Eye (tissue), 1 donor: ENCODE results near the gene TMEM161B.
"Not testable (repeated sequence)": the region's sequence is repeated elsewhere in the genome, so short reads cannot be mapped to it uniquely, and the experiment has no call there.

ENCODE experiments used
- DNase-seq: peaks from one replicate; pipeline ENCODE4 v3.0.0-alpha.2; 2015

TMEM161B gene

DNA sequence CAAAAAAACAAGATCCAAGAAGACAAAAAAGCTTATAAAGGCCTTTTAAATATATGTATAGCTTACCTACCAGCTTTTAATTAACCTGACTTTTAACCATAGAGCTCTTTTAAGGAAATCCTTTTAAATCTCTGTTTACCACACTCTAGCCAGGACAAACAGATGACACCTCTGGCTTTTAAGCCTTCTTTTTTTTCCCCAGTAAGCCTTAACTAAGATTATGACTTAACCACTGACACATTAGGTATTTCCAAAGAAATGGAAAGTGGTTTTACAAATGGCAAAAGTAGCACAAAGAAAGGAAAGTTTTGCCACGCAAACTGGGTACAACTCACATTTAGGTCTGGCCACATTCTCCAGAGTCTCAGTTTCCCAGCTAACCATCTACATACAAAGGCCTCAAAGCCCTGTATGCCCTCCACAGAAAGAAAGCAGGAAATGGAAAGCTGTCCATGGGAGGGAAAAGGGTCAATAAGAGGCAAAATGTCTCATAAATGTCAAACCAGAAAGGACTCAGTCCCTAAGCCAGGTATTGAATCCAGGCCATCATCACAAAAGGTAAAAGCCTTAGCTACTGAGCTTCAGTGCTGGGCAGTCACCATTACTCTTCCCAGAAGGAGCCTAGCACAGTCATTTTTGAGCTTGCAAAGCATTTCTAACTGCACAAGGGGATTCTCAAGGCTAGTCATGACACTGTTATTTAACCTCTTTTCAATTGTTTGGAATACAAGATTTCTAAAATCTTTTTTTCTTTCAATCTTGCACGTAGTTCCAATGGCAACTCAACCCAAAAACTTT, 19.7 kb downstream of the TMEM161B start:
- DNase-seq = no peak

DNA sequence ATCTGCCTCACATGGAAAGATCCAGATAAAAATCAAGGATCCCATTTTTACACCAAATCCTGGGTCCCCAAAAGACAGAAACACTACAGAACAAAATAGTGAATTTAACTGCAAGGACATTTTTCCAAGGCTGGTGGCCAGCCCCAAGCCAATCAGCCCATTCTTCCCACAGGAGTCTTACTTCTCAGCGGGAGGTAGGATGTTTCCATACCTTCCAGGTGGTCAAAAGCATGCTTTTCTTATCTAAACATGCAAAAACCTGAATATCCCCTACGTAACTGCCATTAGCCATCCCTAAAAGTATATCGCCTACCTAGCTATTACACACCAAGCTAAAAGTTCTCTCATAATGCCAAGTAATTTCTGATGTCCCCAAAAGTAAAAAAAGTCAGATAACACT, 20.6 kb downstream of the TMEM161B start:
- no peak for DNase-seq

DNA sequence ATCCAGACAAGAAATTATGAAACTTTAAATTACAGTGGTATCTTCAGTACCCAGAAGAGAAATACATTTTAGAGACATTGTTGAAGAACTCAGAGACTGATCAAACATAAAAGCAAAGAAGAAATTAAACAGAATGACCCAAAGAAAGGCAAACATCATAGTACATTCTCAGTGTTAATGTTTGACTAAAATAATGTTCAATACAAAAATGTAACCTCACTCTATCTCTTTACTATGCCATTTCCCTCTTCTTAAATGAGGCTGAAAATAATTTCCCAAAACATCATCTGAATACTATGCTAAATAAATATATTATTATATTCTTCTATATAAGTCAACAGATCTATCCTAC, 22.8 kb downstream of the TMEM161B start:
- no peak for DNase-seq

DNA sequence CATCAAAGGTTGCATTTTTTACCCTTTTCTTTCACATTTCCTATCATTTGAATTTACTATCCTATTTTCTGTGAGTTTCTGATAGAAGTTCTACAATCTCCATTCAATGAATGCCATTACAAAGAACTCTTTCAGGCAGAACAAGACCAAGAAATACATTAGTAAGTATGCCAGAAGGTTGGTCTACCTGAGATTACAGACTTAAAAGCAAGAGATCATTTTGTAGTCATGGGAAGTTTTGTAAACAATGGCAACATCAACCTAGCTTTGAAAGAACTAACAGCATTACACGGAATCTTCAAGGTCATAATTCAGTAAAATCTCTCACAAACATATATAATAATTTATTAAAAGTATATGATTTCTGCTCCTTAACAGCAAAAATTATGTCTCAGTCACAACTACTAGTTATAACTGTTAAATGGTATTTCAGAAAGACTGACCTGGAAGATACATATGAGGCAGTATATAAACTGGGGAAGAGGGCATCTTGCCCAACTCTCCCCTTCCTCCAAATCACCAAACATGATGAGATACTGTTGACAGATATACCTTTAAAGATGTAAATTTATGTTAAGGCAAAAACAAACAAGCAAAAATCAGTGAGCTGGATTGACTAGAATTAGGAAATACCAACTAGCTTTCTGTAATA, 23.3 kb downstream of the TMEM161B start:
- DNase-seq = no peak

- no peak for DNase-seq
These were observed 24.0 kb downstream of the TMEM161B start for GRCh38 chr5:88244686-88245085.

- DNase-seq = not testable (repeated sequence)
These were observed 25.2 kb downstream of the TMEM161B start for GRCh38 chr5:88243493-88243892.

DNA sequence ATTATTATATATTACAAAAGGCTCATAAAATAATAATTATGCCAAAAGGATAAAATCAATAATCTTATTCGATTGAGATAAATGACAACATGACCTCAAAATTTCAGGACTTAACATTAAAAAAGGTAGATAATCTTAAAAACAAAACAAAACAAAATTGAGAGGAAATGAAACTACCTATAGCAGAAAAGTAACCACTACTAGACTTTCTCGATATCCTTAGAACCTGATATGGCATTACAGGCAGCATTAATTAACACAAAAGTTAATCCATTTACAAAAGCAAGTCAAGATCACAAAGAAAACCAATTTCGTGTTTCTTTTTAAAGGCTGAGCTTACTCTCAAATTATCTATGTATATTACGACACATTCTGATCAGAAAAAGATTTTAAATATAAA, 29.9 kb downstream of the TMEM161B start:
- DNase-seq = no peak

GRCh38 chr5:88236866-88237642, 31.6 kb downstream of the TMEM161B start:
- no peak for DNase-seq

DNA sequence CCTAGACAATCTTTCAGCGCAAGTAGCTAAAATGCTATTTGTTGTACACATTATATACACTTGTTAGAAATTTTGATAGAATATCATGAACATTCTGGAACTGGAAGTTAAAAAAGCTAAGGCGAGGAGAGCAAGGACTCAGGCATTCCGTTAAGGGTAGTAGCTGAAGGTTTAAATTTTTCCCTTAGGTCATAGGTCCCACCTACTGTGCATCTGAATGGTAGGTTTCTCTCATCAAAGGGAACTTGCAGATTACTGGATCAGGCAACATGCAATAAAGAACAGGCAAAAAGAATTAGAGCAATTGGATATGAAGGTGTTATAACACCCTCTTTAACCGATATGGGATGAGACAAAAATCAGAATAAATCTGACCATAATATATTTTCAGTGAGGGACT, 32.8 kb downstream of the TMEM161B start:
- no peak for DNase-seq

DNA sequence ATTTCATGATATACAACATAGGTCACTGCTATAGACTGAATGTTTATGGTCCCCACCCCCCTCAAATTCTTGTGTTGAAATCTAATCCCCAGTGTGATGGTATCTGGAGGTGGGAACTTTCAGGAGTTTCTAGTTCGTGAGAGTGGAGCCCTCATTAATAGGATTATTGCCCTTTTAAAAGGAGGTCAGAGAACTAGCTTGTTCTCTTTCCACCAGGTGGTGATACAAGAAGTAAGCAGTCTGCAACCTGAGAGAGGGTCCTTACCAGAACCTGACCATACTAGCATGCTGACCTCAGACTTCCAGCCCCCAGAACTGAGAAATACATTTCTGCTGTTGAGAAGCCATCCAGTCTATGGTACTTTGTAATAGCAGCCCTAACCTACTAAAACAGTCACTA, 33.3 kb downstream of the TMEM161B start:
- no peak for DNase-seq

DNA sequence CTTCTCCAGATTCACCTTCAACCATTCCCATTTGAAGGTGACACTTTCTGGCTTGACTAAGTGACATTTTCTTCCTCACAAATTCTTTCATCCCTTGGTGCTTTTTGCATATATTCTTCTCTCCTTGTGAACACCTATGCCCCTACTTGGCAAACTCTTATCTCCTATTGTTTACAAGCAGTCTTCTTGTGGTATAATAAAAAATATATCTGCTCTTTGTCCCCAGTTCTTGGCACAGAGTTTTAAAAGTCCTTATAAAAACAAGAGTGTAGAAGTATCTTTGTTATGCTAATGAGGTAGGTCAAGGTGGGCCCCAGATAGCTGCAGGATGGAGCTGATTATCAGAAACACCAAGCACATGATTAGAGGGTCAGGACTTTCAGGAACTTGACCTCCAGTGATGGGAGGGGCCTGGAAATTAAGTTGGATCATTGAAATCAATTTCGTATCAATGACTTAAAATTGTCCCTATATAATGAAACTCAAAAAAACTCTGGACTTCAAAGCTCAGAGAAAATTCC, 38.0 kb downstream of the TMEM161B start:
- DNase-seq = no peak

- DNase-seq = no peak
These were observed 41.7 kb downstream of the TMEM161B start for GRCh38 chr5:88226881-88227450.

DNA sequence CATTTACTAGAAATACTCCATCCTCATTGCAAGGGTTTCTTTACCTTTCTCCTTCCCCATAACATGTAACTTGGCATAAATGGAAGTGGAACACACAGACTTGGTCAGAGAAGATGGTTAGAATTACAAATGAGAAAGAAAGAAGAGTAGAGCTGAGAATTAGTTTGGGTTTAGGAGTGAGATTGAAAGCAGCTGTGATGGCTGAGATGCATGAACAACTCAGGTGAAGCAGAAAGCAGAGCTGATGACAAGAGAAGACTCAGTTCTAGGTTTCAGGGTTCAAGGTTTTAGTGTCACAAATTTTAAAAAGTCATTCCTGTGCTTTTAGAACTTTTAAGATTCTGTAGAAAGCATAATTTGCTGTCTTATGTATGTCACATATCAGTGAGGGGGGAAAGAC, 54.0 kb downstream of the TMEM161B start:
- no peak for DNase-seq

DNA sequence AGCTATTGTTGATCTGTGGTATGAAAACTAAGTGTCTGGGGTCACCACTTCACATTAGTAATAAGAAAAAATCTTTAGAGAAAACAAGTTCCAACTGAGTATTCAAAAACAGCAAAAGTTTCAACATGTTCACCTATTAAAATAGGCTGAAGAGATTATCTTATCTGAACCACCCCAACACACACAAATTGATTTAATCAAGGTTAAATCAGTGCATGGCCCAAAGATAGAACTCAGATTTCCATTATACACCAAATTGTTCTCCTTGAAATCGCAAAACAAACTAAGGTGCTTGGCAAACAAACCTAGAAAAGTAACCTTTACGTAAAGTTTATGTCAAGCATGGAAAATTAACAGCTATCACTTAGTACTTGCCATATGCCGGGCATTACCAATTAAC, 61.1 kb downstream of the TMEM161B start:
- DNase-seq = no peak

- DNase-seq = peak; percentile 23
These were observed 64.5 kb downstream of the TMEM161B start for GRCh38 chr5:88203981-88204750.

GRCh38 chr5:88195636-88196035, 73.0 kb downstream of the TMEM161B start:
- no peak for DNase-seq

- DNase-seq = no peak
These were observed 74.7 kb downstream of the TMEM161B start for GRCh38 chr5:88193896-88194295.

DNA sequence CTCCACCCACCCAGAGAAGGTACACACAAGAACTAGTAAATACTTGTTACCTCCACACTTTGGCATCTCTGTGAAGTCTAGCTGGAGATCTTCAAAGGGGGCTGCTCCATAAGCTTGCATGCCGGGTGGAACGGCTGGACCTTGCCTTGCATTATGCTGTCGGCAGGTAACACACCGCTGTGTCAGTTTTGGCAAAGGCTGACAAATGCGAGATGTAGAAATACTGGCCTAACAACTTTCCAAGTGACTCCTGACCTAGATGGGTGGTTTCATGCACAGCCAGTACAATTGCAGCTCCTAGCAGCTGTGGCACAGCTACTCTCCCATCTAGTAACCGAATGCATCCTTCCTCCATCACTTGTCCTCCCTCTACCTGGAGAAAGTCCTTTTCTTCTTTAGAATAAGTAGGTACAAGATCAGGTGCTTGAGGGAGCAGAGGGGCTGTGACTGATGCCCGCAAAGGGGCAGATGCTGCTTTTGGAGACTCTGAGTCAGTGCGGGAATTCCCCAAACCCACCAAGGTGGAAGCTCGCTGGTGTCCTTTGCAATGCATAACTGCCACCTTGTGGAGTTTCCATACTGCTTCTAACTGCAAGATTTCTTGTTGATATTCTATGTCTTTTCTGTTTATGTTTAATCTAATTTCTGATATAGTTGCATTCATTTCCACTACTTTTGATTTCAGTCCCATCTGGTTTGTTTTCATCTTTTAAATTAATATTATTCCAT, 78.4 kb downstream of the TMEM161B start:
- DNase-seq = no peak

GRCh38 chr5:88189484-88189883, 79.2 kb downstream of the TMEM161B start:
- not testable (repeated sequence) for DNase-seq

- DNase-seq = peak; percentile 10
These were observed 80.0 kb downstream of the TMEM161B start for GRCh38 chr5:88188458-88189132.

GRCh38 chr5:88183255-88183654, 85.4 kb downstream of the TMEM161B start:
- DNase-seq = no peak
